Suprapubic skin (tissue), 4 donors: ENCODE measurements around the gene RHEB. TPM values are rescaled to one million over a fixed set of nuclear protein-coding genes. Genes with fewer than 3 reads are reported as not detected.

ENCODE experiments used
- DNase-seq, 2 donors: peaks; one replicate each; pipeline ENCODE4 v3.0.0-alpha.2; 2019; ENCODE audit warnings: low spot score in 2 of 2
- H3K27ac ChIP-seq: fragments of 200-600 bp; sonication (generic); one replicate; pipeline ENCODE4 v1.5.1; 2019
- H3K27me3 ChIP-seq: fragments of 200-600 bp; sonication (generic); one replicate; pipeline ENCODE4 v1.5.1; 2019
- H3K36me3 ChIP-seq: fragments of 200-600 bp; sonication (generic); one replicate; pipeline ENCODE4 v1.5.1; 2019
- H3K4me1 ChIP-seq: fragments of 200-600 bp; sonication (generic); one replicate; pipeline ENCODE4 v1.5.1; 2019
- H3K4me3 ChIP-seq: fragments of 200-600 bp; sonication (generic); one replicate; pipeline ENCODE4 v1.5.1; 2019; ENCODE audit warnings: mild to moderate bottlenecking
- H3K9me3 ChIP-seq: fragments of 200-600 bp; sonication (generic); one replicate; pipeline ENCODE4 v1.5.1; 2019
- EP300 ChIP-seq: sonication (generic); formaldehyde crosslinking; IDR thresholded peaks from one replicate; pipeline ENCODE4 v1.6.1; 2017; ENCODE audit warnings: antibody characterized with exemption
- POLR2A ChIP-seq, 2 donors: fragments of 450-650 bp; IDR thresholded peaks; one replicate each; pipeline ENCODE4 v1.6.1; 2017; ENCODE audit warnings: antibody characterized with exemption in 2 of 2, mild to moderate bottlenecking in 2 of 2, moderate library complexity in 2 of 2
- POLR2AphosphoS5 ChIP-seq, 3 donors: sonication (generic); formaldehyde crosslinking; IDR thresholded peaks; one replicate each; pipeline ENCODE4 v1.6.1; 2017; ENCODE audit warnings: antibody characterized with exemption in 3 of 3
- WGBS: methylation state at CpG from one replicate; pipeline ENCODE4 v1.1.5; 2018; 5-methylcytosine and 5-hydroxymethylcytosine counted together
- total RNA-seq, 4 donors: library from RNA; depleted of rRNA; stranded (reverse); fragments of >200 nt; gene quantifications; one replicate each; pipeline ENCODE4 v1.1.0, GENCODE V29; 2016
- TF ChIP-seq, protein P1 (sequence below), 2 donors: fragments of 200-600 bp in 1 of 2; fragments of 450-650 bp in 1 of 2; sonication (generic) in 1 of 2; IDR thresholded peaks; one replicate each; pipeline ENCODE4 v1.5.1; 2016 to 2019; ENCODE audit warnings: antibody characterized with exemption in 2 of 2, mild to moderate bottlenecking in 1 of 2, moderate library complexity in 1 of 2

RHEB gene
- total RNA-seq, 4 donors from 2014 or later = 46.5 to 62.2 (median 53.9) TPM

GRCh38 chr7:151550656-151551286 is 31.1 kb upstream of the RHEB start:
- TF ChIP-seq, protein P1, sequence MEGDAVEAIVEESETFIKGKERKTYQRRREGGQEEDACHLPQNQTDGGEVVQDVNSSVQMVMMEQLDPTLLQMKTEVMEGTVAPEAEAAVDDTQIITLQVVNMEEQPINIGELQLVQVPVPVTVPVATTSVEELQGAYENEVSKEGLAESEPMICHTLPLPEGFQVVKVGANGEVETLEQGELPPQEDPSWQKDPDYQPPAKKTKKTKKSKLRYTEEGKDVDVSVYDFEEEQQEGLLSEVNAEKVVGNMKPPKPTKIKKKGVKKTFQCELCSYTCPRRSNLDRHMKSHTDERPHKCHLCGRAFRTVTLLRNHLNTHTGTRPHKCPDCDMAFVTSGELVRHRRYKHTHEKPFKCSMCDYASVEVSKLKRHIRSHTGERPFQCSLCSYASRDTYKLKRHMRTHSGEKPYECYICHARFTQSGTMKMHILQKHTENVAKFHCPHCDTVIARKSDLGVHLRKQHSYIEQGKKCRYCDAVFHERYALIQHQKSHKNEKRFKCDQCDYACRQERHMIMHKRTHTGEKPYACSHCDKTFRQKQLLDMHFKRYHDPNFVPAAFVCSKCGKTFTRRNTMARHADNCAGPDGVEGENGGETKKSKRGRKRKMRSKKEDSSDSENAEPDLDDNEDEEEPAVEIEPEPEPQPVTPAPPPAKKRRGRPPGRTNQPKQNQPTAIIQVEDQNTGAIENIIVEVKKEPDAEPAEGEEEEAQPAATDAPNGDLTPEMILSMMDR (IDR thresholded peaks at IDR 0.05) = no peak
- TF ChIP-seq POLR2A (IDR thresholded peaks at IDR 0.05) (no peak), POLR2AphosphoS5 (IDR thresholded peaks at IDR 0.05) (no peak), EP300 (no peak)

GRCh38 chr7:151549644-151550043 is 29.9 kb upstream of the RHEB start:
- H3K36me3 ChIP-seq = no peaks in the 10 kb centered on the region
- no peak for TF ChIP-seq POLR2A (IDR thresholded peaks at IDR 0.05)
- TF ChIP-seq EP300 = no peak
- TF ChIP-seq POLR2AphosphoS5 (IDR thresholded peaks at IDR 0.05) = no peak
- TF ChIP-seq, protein P1 (IDR thresholded peaks at IDR 0.05) = no peak
- H3K27ac ChIP-seq = no peak overlapping the region
- H3K27me3 ChIP-seq = no peaks in the 10 kb centered on the region
- H3K4me1 ChIP-seq = peaks cover 23% of the 10 kb centered on the region
- DNase-seq = no peak
- no peak overlapping the region for H3K4me3 ChIP-seq
- no peaks in the 10 kb centered on the region for H3K9me3 ChIP-seq
- WGBS = 99% methylated on average over 6 of the region's 6 CpGs

More at GRCh38 chr7:151550656-151551286, 31.1 kb upstream of the RHEB start:
- Histone ChIP-seq H3K4me3 (no peak overlapping the region), H3K9me3 (no peaks in the 10 kb centered on the region), H3K4me1 (peaks cover 23% of the 10 kb centered on the region), H3K27me3 (no peaks in the 10 kb centered on the region), H3K27ac (no peak overlapping the region), H3K36me3 (peaks cover 6% of the 10 kb centered on the region)
- WGBS = 27% methylated on average over 3 of the region's 3 CpGs
- DNase-seq = no peak

GRCh38 chr7:151549083-151549482 is 29.4 kb upstream of the RHEB start:
- Histone ChIP-seq H3K9me3 (no peaks in the 10 kb centered on the region), H3K4me1 (peaks cover 23% of the 10 kb centered on the region), H3K27me3 (no peaks in the 10 kb centered on the region), H3K4me3 (no peak overlapping the region), H3K27ac (no peak overlapping the region), H3K36me3 (no peaks in the 10 kb centered on the region)
- no peak for DNase-seq
- WGBS = 92% methylated on average over 7 of the region's 7 CpGs
- TF ChIP-seq EP300 (no peak), POLR2AphosphoS5 (IDR thresholded peaks at IDR 0.05) (no peak), POLR2A (IDR thresholded peaks at IDR 0.05) (no peak)
- TF ChIP-seq, protein P1 (IDR thresholded peaks at IDR 0.05) = no peak

DNA sequence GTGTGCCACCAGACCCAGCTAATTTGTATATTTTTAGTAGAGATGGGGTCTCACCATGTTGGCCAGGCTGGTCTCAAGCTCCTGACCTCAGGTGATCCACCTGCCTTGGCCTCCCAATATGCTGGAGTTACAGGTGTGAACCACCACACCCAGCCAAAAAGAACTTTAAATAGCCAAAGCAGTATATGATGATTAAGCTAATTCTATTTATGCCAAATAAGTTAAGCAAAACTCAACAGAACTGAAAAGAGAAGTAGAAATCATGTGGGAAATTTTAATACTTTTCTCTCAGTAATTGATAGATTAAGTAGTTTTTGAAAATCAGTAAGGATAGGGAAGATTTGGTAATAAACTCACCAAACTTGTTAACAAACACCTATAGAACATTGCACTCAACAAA is 24.5 kb upstream of the RHEB start:
- H3K36me3 ChIP-seq = no peaks in the 10 kb centered on the region
- no peaks in the 10 kb centered on the region for H3K27me3 ChIP-seq

GRCh38 chr7:151542606-151543130 is 23.0 kb upstream of the RHEB start:
- H3K4me1 ChIP-seq = peaks cover 12% of the 10 kb centered on the region
- no peak for TF ChIP-seq POLR2AphosphoS5 (IDR thresholded peaks at IDR 0.05)
- TF ChIP-seq, protein P1 (IDR thresholded peaks at IDR 0.05) = no peak
- no peak for TF ChIP-seq EP300
- TF ChIP-seq POLR2A (IDR thresholded peaks at IDR 0.05) = no peak
- no peaks in the 10 kb centered on the region for H3K27me3 ChIP-seq
- no peaks in the 10 kb centered on the region for H3K9me3 ChIP-seq
- H3K36me3 ChIP-seq = no peaks in the 10 kb centered on the region
- H3K4me3 ChIP-seq = no peak overlapping the region
- DNase-seq = no peak
- 94% methylated on average over 6 of the region's 6 CpGs for WGBS
- no peak overlapping the region for H3K27ac ChIP-seq

More for the DNA sequence above, 24.5 kb upstream of the RHEB start:
- TF ChIP-seq EP300 (no peak), POLR2A (IDR thresholded peaks at IDR 0.05) (no peak), POLR2AphosphoS5 (IDR thresholded peaks at IDR 0.05) (no peak)
- TF ChIP-seq, protein P1 (IDR thresholded peaks at IDR 0.05) = no peak
- Histone ChIP-seq H3K9me3 (no peaks in the 10 kb centered on the region), H3K4me3 (no peak overlapping the region), H3K4me1 (no peaks in the 10 kb centered on the region), H3K27ac (no peak overlapping the region)
- DNase-seq = no peak
